ENCODE data around the gene FFAR3. TPM values are rescaled to one million over a fixed set of nuclear protein-coding genes. Genes with fewer than 3 reads are reported as not detected.

The FFAR3 gene
- total RNA-seq, 3 donors from 2014 or later: 0.16 to 0.33 TPM; not detected in 1

DNA sequence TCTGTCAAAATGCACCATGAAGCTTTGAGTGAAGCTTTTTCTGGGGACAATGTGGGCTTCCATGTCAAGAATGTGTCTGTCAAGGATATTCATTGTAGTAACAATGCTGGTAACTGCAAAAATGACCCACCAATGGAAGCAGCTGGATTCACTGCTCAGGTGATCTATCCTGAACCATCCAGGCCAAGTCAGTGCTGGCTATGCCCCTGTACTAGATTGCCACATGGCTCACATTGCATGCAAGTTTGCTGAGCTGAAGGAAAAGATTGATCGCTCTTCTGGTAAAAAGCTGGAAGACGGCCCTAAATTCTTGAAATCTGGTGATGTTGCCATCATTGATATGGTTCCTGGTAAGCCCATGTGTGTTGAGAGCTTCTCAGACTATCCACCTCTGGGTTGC is 25.3 kb downstream of the FFAR3 start:
- DNase-seq (ENCODE audit: low spot score in 2 of 2): no peak
- intact Hi-C loops (cut with DNase I; ENCODE audit: low total_unique reads): no loop called here
- no peak for TF ChIP-seq POLR2AphosphoS5 (IDR thresholded peaks at IDR 0.05)
- TF ChIP-seq POLR2A (IDR thresholded peaks at IDR 0.05): no peak
- TF ChIP-seq, protein P1, sequence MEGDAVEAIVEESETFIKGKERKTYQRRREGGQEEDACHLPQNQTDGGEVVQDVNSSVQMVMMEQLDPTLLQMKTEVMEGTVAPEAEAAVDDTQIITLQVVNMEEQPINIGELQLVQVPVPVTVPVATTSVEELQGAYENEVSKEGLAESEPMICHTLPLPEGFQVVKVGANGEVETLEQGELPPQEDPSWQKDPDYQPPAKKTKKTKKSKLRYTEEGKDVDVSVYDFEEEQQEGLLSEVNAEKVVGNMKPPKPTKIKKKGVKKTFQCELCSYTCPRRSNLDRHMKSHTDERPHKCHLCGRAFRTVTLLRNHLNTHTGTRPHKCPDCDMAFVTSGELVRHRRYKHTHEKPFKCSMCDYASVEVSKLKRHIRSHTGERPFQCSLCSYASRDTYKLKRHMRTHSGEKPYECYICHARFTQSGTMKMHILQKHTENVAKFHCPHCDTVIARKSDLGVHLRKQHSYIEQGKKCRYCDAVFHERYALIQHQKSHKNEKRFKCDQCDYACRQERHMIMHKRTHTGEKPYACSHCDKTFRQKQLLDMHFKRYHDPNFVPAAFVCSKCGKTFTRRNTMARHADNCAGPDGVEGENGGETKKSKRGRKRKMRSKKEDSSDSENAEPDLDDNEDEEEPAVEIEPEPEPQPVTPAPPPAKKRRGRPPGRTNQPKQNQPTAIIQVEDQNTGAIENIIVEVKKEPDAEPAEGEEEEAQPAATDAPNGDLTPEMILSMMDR (IDR thresholded peaks at IDR 0.05): no peak
- H3K36me3 ChIP-seq: no peaks in the 10 kb centered on the region
- H3K9me3 ChIP-seq: no peaks in the 10 kb centered on the region
- H3K27me3 ChIP-seq: no peaks in the 10 kb centered on the region
- no peak overlapping the region for H3K27ac ChIP-seq
- H3K4me3 ChIP-seq: no peak overlapping the region
- no peaks in the 10 kb centered on the region for H3K4me1 ChIP-seq

DNA sequence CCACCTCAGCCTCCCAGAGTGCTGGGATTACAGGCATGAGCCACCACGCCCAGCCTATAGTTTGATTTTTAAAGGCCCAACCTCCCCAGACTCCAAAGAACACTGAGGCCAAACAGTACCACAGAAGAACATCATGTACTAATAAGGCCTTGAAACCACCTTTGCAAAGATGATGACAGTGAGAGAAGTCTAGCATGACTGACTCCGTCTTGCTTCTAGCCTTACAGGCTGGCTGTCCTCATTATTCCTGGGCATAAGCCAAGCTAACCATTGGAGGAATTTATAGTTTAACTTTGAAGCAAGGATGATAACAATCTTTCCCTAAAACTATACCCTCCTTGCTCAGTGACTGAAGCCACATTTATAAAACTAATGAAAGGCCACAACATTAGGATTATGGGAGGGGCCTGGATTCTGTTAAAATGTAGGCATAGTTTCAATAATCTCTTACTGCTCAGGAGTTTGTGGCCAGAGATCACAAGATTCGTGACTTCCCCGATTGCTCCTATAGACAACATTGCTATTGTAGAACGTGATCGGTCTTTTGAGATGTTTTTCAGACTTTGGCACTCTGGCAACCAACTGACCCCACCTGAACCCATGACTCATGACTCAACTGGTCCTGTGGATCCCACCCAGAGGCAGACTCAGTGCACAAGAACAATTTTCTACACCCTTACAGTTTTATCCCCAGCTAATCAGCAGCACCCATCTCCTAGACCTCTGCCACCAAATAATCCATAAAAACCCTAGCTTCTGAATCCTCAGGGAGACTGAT is 30.2 kb downstream of the FFAR3 start:
- no peak for DNase-seq (ENCODE audit: low spot score in 2 of 2)
- H3K27ac ChIP-seq: no peak overlapping the region
- H3K9me3 ChIP-seq: no peaks in the 10 kb centered on the region

DNA sequence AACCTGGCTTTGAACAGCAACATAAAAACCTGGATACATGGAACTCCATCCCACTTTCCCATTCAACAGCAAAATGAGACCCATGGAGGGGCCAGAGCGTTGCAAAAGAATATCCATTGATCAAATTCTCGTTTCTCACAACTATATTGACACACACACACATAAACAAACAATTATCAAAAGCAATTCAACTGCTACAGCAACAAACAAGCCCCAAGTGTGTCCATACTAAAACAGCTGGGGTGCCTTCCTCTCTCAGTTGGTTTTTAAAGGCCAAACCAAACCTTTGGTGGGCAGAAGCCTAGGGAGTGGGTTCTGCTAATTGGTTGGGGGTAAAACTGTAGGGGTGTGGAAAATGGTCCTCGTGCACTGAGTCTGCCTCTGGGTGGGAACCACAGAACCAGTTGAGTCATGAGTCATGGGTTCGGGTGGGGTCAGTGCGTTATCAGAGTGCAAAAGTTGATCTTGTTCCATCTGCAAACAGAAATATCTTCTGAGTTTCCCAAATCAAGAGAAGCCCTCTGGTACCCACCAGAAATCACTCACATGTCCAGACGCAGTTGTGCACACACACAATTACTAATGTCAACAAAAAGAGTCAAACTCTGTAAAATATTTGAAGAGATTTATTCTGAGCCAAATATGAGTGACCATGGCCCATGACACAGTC is 31.1 kb downstream of the FFAR3 start:
- intact Hi-C loops (cut with DNase I; ENCODE audit: low total_unique reads): no loop called here
- Histone ChIP-seq H3K27me3 (no peaks in the 10 kb centered on the region), H3K36me3 (no peaks in the 10 kb centered on the region), H3K27ac (no peak overlapping the region), H3K9me3 (no peaks in the 10 kb centered on the region), H3K4me3 (no peak overlapping the region), H3K4me1 (no peaks in the 10 kb centered on the region)
- no peak for TF ChIP-seq POLR2AphosphoS5 (IDR thresholded peaks at IDR 0.05)
- no peak for TF ChIP-seq POLR2A (IDR thresholded peaks at IDR 0.05)
- TF ChIP-seq, protein P1 (IDR thresholded peaks at IDR 0.05): no peak
- DNase-seq (ENCODE audit: low spot score in 2 of 2): no peak

More for the DNA sequence above, 30.2 kb downstream of the FFAR3 start:
- H3K27me3 ChIP-seq: no peaks in the 10 kb centered on the region
- H3K4me3 ChIP-seq: no peak overlapping the region
- H3K4me1 ChIP-seq: no peaks in the 10 kb centered on the region
- intact Hi-C loops (cut with DNase I; ENCODE audit: low total_unique reads): no loop called here
- H3K36me3 ChIP-seq: no peaks in the 10 kb centered on the region
- TF ChIP-seq, protein P1 (IDR thresholded peaks at IDR 0.05): no peak
- TF ChIP-seq POLR2A (IDR thresholded peaks at IDR 0.05) (no peak), POLR2AphosphoS5 (IDR thresholded peaks at IDR 0.05) (no peak)

GRCh38 chr19:35392742-35393715 is 34.8 kb downstream of the FFAR3 start:
- no peaks in the 10 kb centered on the region for H3K36me3 ChIP-seq
- no peaks in the 10 kb centered on the region for H3K9me3 ChIP-seq
- intact Hi-C loops (cut with DNase I; ENCODE audit: low total_unique reads): no loop called here
- no peak for TF ChIP-seq POLR2AphosphoS5 (IDR thresholded peaks at IDR 0.05)
- TF ChIP-seq, protein P1 (IDR thresholded peaks at IDR 0.05): no peak
- no peak for TF ChIP-seq POLR2A (IDR thresholded peaks at IDR 0.05)
- no peak for DNase-seq (ENCODE audit: low spot score in 2 of 2)
- H3K27ac ChIP-seq: no peak overlapping the region
- no peak overlapping the region for H3K4me3 ChIP-seq
- H3K4me1 ChIP-seq: no peaks in the 10 kb centered on the region
- H3K27me3 ChIP-seq: no peaks in the 10 kb centered on the region
